GM12865 (cell line): ENCODE results near the gene BEND5.

Source experiments
- DNase-seq: peaks from one replicate; pipeline ENCODE4 v3.0.0; 2010; ENCODE audit warnings: low read depth
- H3K4me3 ChIP-seq: 2 replicates; pipeline ENCODE4 v1.5.1; 2011; ENCODE audit warnings: mild to moderate bottlenecking, low read depth, low read length, control low read depth
- TF ChIP-seq, protein P1 (sequence below): IDR thresholded peaks from 2 replicates; pipeline ENCODE4 v1.5.1; 2011; ENCODE audit warnings: low read length, control low read depth, low read depth, inconsistent platforms; ENCODE audit not compliant: insufficient read depth; ENCODE audit errors: missing control alignments

The BEND5 gene

DNA sequence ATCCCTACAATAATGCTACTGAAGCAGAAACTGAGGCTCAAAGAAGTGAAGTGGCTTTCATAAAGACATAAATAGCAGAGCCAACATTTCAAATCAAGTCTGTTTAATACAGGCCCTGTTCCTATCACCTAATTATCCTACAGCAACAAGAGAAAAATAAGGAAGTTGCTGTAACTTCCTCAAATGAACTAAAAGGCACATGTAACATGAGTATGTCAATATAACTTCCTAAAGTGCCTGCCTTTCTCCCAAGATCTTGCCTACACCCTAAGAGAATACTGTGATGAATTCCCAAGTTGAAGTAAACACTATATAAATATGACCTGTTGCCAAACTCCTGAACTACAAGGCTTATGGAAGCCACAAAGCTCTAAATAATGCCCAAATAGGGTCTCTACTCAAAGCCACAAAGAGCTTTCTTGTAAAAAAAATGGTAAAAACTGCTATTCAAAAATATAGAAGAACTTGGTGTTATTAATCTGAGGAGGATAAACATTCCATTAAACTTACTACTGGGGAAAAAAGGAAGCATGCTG lies 8.6 kb downstream of the BEND5 start:
- no peak for DNase-seq
- TF ChIP-seq, protein P1, sequence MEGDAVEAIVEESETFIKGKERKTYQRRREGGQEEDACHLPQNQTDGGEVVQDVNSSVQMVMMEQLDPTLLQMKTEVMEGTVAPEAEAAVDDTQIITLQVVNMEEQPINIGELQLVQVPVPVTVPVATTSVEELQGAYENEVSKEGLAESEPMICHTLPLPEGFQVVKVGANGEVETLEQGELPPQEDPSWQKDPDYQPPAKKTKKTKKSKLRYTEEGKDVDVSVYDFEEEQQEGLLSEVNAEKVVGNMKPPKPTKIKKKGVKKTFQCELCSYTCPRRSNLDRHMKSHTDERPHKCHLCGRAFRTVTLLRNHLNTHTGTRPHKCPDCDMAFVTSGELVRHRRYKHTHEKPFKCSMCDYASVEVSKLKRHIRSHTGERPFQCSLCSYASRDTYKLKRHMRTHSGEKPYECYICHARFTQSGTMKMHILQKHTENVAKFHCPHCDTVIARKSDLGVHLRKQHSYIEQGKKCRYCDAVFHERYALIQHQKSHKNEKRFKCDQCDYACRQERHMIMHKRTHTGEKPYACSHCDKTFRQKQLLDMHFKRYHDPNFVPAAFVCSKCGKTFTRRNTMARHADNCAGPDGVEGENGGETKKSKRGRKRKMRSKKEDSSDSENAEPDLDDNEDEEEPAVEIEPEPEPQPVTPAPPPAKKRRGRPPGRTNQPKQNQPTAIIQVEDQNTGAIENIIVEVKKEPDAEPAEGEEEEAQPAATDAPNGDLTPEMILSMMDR = no peak

DNA sequence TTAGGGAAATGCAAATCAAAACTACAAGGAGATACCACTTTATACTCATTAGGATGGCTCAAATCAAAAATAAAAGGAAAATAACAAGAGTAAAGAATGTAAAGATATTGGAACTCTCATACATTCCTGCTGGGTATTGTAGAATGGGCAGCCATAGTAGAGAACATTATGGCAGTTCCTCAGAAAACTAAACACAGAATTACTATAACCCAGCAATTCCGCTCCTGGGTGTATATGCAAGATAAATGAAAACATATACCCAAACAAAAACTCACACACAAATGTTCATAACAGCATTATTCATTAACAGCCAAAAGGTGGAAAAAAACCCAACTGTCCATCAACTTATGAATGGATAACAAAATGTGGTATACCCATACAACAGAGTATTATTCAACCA lies 11.4 kb downstream of the BEND5 start:
- TF ChIP-seq, protein P1 = no peak
- no peak overlapping the region for H3K4me3 ChIP-seq
- no peak for DNase-seq

More for the DNA sequence above, 8.6 kb downstream of the BEND5 start:
- H3K4me3 ChIP-seq = no peak overlapping the region

DNA sequence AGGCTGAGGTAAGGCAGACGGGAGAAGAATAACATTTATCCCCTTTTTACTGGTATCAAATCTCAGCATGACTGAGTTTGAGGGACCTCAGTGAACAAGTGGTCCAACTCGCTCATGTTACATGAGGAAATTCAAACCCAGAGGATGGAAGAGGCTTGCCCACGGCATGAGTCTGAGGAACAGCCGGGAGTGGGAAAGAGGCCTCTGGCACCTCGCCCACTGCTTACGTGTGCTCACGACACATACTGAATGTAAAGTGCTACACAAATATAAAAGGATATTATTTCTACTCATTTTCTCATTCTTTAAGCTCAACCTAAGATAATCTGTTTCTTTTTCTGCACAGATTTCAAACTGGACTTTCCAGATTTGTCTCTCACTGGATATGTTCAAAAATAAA lies 14.7 kb downstream of the BEND5 start:
- no peak overlapping the region for H3K4me3 ChIP-seq
- no peak for DNase-seq
- TF ChIP-seq, protein P1 = no peak

DNA sequence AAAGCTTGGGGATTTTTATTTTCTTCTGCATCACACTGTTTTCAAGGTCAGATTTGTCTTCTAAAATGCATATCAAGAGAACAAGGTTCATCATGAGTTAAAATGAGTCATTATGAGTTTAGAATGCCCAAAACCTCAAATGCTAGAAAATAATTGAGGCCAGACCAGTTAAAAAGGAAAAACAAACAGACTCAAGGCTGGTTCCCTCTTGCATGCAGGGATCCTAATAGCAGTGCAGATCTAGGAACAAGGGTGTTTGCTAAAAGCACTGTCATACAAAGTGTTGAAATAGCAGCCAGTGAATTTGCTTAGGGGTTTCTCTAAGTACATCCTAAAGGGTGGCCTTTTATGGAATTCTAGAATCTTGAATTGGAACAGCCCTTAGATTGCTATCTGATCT lies 15.3 kb downstream of the BEND5 start:
- TF ChIP-seq, protein P1 = no peak
- no peak for DNase-seq
- H3K4me3 ChIP-seq = no peak overlapping the region

DNA sequence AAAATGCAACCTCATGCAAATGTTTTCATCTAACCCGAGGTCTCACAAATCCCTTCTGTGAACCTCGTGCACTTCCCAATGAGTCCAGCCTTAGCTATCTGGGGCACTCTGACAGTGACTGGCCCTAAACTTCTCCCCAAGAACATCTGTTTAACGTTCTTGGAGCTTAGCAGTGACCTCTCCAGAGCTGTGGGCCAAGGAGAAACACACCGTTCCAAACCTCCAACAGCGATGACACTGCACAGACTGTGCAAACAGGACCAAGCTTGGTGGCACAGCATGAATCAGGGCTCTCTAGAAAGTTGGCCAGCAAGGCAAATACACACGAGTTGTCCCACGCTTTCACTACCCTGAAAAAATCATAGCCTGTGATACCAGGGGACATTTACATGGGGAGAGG lies 15.8 kb downstream of the BEND5 start:
- no peak overlapping the region for H3K4me3 ChIP-seq
- TF ChIP-seq, protein P1 = no peak
- DNase-seq = no peak

DNA sequence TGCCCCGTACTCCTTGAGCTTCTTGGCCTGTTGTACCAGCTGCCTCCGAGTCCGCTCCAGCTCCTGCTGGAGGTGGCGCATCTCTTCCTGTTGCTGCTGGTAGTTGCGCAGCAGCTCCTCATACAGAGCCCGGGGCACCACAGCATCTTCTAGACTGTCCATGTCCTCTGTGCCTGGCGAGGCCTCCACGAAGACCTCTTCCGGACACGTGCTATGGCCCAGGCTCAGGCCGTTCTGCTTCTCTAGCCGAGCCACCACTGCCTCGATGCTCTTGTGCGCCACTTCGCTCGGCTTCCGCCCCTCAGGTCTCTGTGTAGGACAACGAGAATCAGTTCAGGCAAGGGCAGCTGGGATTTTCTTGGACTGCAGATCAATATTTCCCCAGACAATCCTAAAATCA lies 17.7 kb downstream of the BEND5 start:
- TF ChIP-seq, protein P1 = no peak
- no peak for DNase-seq
- H3K4me3 ChIP-seq = no peak overlapping the region

DNA sequence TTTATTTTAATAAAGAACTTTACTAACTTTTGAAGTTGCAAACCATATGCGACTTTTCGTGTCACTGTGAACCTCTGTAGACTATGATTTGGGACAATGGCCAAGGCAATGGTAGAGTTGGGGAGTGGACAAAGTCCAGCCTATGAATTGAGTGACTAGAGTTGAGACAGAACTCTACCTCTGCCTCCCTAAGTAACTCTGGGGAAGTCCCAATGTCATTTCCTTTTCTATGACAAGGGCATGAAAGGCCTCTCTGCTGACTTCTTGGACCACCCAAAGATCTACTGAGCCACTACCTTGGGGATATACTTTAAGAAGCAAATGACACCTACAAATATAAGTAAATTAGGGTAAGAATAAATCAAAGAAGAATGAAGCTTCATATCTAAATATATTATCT lies 19.3 kb downstream of the BEND5 start:
- no peak for DNase-seq
- TF ChIP-seq, protein P1 = no peak
- no peak overlapping the region for H3K4me3 ChIP-seq
